ENCODE measurements around the gene SMYD5. TPM values are rescaled to one million over a fixed set of nuclear protein-coding genes. Genes with fewer than 3 reads are reported as not detected.

SMYD5 gene
- polyA plus RNA-seq, 1 of the 3 experiments (the other 2 are of a cell fraction), result 21.4 TPM

DNA sequence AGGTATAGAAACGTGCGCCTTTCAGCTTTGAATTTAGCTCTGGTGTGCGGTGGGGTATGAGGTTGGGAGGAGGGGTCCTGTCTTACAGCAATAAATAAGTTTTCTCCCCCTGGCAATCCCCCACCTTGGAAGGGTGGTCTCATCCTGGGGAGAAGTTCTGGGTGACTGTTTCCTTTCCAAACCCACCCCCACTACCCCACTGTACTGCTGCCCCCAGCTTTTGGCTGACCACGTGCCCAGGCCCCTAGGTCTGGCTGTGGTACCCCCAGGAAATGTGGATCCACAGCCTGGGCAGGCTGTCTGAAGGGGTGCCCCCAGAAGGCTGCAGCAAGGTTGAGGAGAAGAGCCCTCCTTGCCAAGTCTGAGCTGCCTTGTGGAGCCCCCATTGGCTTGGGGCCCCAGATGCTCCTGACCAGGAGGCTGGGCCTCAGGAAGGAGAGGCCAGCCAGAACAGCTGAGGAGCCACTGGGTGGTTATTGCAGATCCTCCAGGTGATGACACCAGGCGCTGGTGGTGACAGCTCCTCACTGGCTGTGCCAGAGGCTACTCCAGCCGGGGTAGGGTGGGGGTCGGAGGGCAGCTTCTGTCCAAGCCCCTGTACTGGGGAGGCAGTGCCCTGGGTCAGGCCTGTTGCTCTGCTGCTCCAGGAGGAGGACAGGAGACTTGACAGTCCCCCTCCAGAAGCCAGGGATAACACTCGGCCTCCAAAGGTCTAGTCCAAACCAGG, 44.3 kb downstream of the SMYD5 start (continued):
- TF ChIP-seq, protein P1, sequence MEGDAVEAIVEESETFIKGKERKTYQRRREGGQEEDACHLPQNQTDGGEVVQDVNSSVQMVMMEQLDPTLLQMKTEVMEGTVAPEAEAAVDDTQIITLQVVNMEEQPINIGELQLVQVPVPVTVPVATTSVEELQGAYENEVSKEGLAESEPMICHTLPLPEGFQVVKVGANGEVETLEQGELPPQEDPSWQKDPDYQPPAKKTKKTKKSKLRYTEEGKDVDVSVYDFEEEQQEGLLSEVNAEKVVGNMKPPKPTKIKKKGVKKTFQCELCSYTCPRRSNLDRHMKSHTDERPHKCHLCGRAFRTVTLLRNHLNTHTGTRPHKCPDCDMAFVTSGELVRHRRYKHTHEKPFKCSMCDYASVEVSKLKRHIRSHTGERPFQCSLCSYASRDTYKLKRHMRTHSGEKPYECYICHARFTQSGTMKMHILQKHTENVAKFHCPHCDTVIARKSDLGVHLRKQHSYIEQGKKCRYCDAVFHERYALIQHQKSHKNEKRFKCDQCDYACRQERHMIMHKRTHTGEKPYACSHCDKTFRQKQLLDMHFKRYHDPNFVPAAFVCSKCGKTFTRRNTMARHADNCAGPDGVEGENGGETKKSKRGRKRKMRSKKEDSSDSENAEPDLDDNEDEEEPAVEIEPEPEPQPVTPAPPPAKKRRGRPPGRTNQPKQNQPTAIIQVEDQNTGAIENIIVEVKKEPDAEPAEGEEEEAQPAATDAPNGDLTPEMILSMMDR (IDR thresholded peaks at IDR 0.05), result no peak
- no peak for TF ChIP-seq FOSL2 (IDR thresholded peaks at IDR 0.05; ENCODE audit: borderline replicate concordance, low read depth)

DNA sequence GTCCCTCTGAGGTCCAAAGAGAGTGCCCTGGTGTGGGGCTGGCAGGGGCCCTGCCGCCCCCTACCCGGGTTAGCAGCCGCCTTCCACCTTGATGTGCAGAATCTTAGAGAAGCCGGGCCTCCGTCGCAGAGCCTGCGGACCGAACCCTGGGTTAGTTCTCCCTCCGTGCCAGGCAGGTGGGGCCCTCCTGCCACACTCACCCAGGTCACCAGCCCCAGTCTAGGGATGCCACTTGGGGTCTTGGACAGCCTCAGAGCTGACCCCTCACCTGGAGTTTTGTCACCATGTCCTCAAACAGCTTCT, 44.8 kb downstream of the SMYD5 start:
- POLR2A ChIA-PET, result no interaction called here
- CTCF ChIA-PET, result interaction anchor here (0.6 to 2.1 kb wide), 4 partner anchors 9 to 156 kb away, joined by 3 to 9 read pairs (median 4); partner anchors contain the start of gene CCT7

More for the DNA sequence above, 44.8 kb downstream of the SMYD5 start:
- Histone ChIP-seq H3K36me3 (replicated peaks in 1 of 2; ENCODE audit: control insufficient read depth in 1 of 2, insufficient read depth in 2 of 2, low read length in 1 of 2) (peaks cover 0 to 7% of the 10 kb centered on the region in 2 experiments), H3K79me2 (ENCODE audit: insufficient read depth) (no peaks in the 10 kb centered on the region), H3K4me3 (ENCODE audit: low read depth in 2 of 2, low read length in 1 of 2) (no peak overlapping the region), H3K9me2 (no peaks in the 10 kb centered on the region), H4K20me1 (ENCODE audit: insufficient read depth) (no peaks in the 10 kb centered on the region), H3K9ac (no peak overlapping the region), H3K4me1 (ENCODE audit: control insufficient read depth in 1 of 2, insufficient read depth in 2 of 2, low read depth in 1 of 2, low read length in 1 of 2) (no peaks in the 10 kb centered on the region), H3K27ac (ENCODE audit: low read depth in 2 of 2, low read length in 1 of 2) (no peak overlapping the region), H3K9me3 (no peaks in the 10 kb centered on the region), H2AFZ (ENCODE audit: low read depth) (no peak overlapping the region), H3K4me2 (no peak overlapping the region), H3K27me3 (ENCODE audit: insufficient read depth) (no peaks in the 10 kb centered on the region), H3F3A (replicated peaks; ENCODE audit: insufficient read depth) (no peaks in the 10 kb centered on the region)
- WGBS (ENCODE audit: low lambda C conversion rate), result no CpG with 5 or more reads among the region's 9 CpGs
- no peak for DNase-seq
- TF ChIP-seq TAF1 (IDR thresholded peaks at IDR 0.05; ENCODE audit: borderline replicate concordance, low read depth, low read length) (no peak), GATA2 (CRISPR knock-in tag; IDR thresholded peaks at IDR 0.05) (no peak), RXRA (IDR thresholded peaks at IDR 0.05; ENCODE audit: borderline replicate concordance, low read depth) (no peak), NRF1 (IDR thresholded peaks at IDR 0.05; ENCODE audit: low read depth, low read length) (no peak), TCF12 (IDR thresholded peaks at IDR 0.05) (no peak), TEAD4 (IDR thresholded peaks at IDR 0.05; ENCODE audit: borderline replicate concordance, insufficient read depth) (no peak), ELF1 (IDR thresholded peaks at IDR 0.05) (no peak), GABPA (IDR thresholded peaks at IDR 0.05; ENCODE audit: low read depth) (no peak)
- TF ChIP-seq, protein P2, sequence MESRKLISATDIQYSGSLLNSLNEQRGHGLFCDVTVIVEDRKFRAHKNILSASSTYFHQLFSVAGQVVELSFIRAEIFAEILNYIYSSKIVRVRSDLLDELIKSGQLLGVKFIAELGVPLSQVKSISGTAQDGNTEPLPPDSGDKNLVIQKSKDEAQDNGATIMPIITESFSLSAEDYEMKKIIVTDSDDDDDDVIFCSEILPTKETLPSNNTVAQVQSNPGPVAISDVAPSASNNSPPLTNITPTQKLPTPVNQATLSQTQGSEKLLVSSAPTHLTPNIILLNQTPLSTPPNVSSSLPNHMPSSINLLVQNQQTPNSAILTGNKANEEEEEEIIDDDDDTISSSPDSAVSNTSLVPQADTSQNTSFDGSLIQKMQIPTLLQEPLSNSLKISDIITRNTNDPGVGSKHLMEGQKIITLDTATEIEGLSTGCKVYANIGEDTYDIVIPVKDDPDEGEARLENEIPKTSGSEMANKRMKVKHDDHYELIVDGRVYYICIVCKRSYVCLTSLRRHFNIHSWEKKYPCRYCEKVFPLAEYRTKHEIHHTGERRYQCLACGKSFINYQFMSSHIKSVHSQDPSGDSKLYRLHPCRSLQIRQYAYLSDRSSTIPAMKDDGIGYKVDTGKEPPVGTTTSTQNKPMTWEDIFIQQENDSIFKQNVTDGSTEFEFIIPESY (IDR thresholded peaks at IDR 0.05; ENCODE audit: borderline replicate concordance, low read depth), result no peak
- TF ChIP-seq, protein P3, sequence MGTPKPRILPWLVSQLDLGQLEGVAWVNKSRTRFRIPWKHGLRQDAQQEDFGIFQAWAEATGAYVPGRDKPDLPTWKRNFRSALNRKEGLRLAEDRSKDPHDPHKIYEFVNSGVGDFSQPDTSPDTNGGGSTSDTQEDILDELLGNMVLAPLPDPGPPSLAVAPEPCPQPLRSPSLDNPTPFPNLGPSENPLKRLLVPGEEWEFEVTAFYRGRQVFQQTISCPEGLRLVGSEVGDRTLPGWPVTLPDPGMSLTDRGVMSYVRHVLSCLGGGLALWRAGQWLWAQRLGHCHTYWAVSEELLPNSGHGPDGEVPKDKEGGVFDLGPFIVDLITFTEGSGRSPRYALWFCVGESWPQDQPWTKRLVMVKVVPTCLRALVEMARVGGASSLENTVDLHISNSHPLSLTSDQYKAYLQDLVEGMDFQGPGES (IDR thresholded peaks at IDR 0.05; ENCODE audit: low read depth, low read length), result no peak

Measured in SK-N-SH (cell line).